Endothelial cell of umbilical vein (primary cell): Measurements from ENCODE around the gene RASD2. TPM values are rescaled to one million over a fixed set of nuclear protein-coding genes. Genes with fewer than 3 reads are reported as not detected.

Experiments
- BruUV-seq: library from RNA; stranded (reverse); fragments of 400-500 nt; replicated peaks from 2 replicates; lab custom pipeline; 2021; lab: Mats Ljungman, UMichigan
- CTCF ChIA-PET: fragments of 300-600, 350-600 bp; sonication (Branson Sonifier 250); formaldehyde crosslinking; loops from one replicate; lab custom pipeline; 2021; ENCODE audit warnings: antibody characterized with exemption, inconsistent platforms; lab: Charles Lee
- POLR2A ChIA-PET: fragments of 300-600, 350-600 bp; sonication (Branson Sonifier 250); formaldehyde crosslinking; loops from one replicate; lab custom pipeline; 2021; ENCODE audit warnings: antibody characterized with exemption, inconsistent platforms; lab: Charles Lee
- DNase-seq: peaks from one replicate; pipeline ENCODE4 v3.0.0-alpha.2; 2011; ENCODE audit warnings: low read depth, low spot score
- FAIRE-seq: peaks from 2 replicates; lab custom pipeline; 2011; peaks lifted over from hg19 to GRCh38; lab: Jason Lieb, UNC
- H2AFZ ChIP-seq: 2 replicates; pipeline ENCODE4 v1.6.0; 2012; ENCODE audit warnings: low read depth, low read length, control low read depth, inconsistent platforms
- H3K27ac ChIP-seq: 2 replicates; pipeline ENCODE4 v1.5.1; 2011; ENCODE audit warnings: low read depth, mild to moderate bottlenecking, control low read depth, low read length, moderate library complexity; ENCODE audit not compliant: insufficient read depth
- H3K27me3 ChIP-seq, 2 experiments: 2 replicates each; pipeline versions ENCODE4 v1.6.0 to v1.6.1; 2011; ENCODE audit warnings: low read length in 2 of 2, mixed read lengths in 1 of 2; ENCODE audit not compliant: control insufficient read depth in 2 of 2, insufficient read depth in 2 of 2
- H3K36me3 ChIP-seq, 2 experiments: 2 replicates in 1 of 2; 3 replicates in 1 of 2; pipeline ENCODE4 v1.5.1; 2011; ENCODE audit warnings: low read length in 2 of 2, mild to moderate bottlenecking in 1 of 2, moderate library complexity in 1 of 2; ENCODE audit not compliant: control insufficient read depth in 2 of 2, insufficient read depth in 2 of 2; ENCODE audit errors: extremely low read depth in 1 of 2
- H3K4me1 ChIP-seq: 3 replicates; pipeline ENCODE4 v1.5.1; 2011; ENCODE audit warnings: mild to moderate bottlenecking, low read length; ENCODE audit not compliant: control insufficient read depth, insufficient read depth; ENCODE audit errors: extremely low read depth
- H3K4me2 ChIP-seq: 2 replicates; pipeline ENCODE4 v1.6.1; 2011; ENCODE audit warnings: low read length, control low read depth, mixed read lengths; ENCODE audit not compliant: insufficient read depth
- H3K4me3 ChIP-seq, 3 experiments: fragments of 200-600 bp in 1 of 3; sonication (generic), shearing (Covaris generic) in 1 of 3; replicated peaks in 1 of 3; 2 replicates each; pipeline ENCODE4 v1.5.1; 2011 to 2016; ENCODE audit warnings: control low read depth in 3 of 3, low read length in 3 of 3, mild to moderate bottlenecking in 2 of 3, inconsistent platforms in 1 of 3, low read depth in 1 of 3, moderate library complexity in 1 of 3; ENCODE audit not compliant: insufficient read depth in 1 of 3
- H3K79me2 ChIP-seq: 2 replicates; pipeline ENCODE4 v1.6.0; 2012; ENCODE audit warnings: low read length, inconsistent platforms; ENCODE audit not compliant: control insufficient read depth, insufficient read depth
- H3K9ac ChIP-seq: replicated peaks from 2 replicates; pipeline ENCODE3; 2011; ENCODE audit warnings: low read length, control low read depth; ENCODE audit not compliant: insufficient read depth; ENCODE audit errors: extremely low read depth
- H3K9me1 ChIP-seq: replicated peaks from 3 replicates; pipeline ENCODE4 v1.6.0; 2011; ENCODE audit warnings: mild to moderate bottlenecking, low read length; ENCODE audit not compliant: control insufficient read depth, insufficient read depth; ENCODE audit errors: extremely low read depth
- H3K9me3 ChIP-seq: replicated peaks from 2 replicates; pipeline ENCODE4 v1.5.1; 2012; ENCODE audit warnings: low read length, inconsistent platforms; ENCODE audit not compliant: control insufficient read depth, insufficient read depth
- H4K20me1 ChIP-seq: replicated peaks from 2 replicates; pipeline ENCODE3; 2011; ENCODE audit warnings: mild to moderate bottlenecking, low read length; ENCODE audit not compliant: control insufficient read depth, insufficient read depth; ENCODE audit errors: extremely low read depth
- EZH2 ChIP-seq: IDR thresholded peaks from 2 replicates; pipeline ENCODE4 v1.6.1; 2012; ENCODE audit warnings: borderline replicate concordance, low read depth, mild to moderate bottlenecking, moderate library complexity, low read length, inconsistent platforms; ENCODE audit not compliant: severe bottlenecking
- FOS ChIP-seq: IDR thresholded peaks from 2 replicates; pipeline ENCODE4 v1.6.1; 2011; ENCODE audit warnings: mild to moderate bottlenecking, low read length, moderate library complexity, borderline replicate concordance; ENCODE audit not compliant: insufficient read depth
- GATA2 ChIP-seq: IDR thresholded peaks from 2 replicates; pipeline ENCODE4 v1.7.0; 2011; ENCODE audit warnings: low read depth, mild to moderate bottlenecking, moderate library complexity, mixed read lengths, low read length; ENCODE audit not compliant: insufficient read length, insufficient read depth
- MAX ChIP-seq: IDR thresholded peaks from 2 replicates; pipeline ENCODE4 v1.6.1; 2011; ENCODE audit not compliant: insufficient read depth, insufficient read length
- MYC ChIP-seq: IDR thresholded peaks from one replicate; pipeline ENCODE4 v1.6.1; 2011; ENCODE audit warnings: mild to moderate bottlenecking, low read depth, low read length
- POLR2A ChIP-seq: IDR thresholded peaks from 2 replicates; pipeline ENCODE4 v1.6.1; 2012; ENCODE audit warnings: low read depth, mild to moderate bottlenecking, control low read depth, low read length
- POLR2AphosphoS5 ChIP-seq: IDR thresholded peaks from 2 replicates; pipeline ENCODE4 v1.6.1; 2012; ENCODE audit warnings: low read depth, mild to moderate bottlenecking, control low read depth, low read length, moderate library complexity; ENCODE audit not compliant: insufficient read depth
- dilution Hi-C: fragments of 300-500 bp; cut with MboI; formaldehyde crosslinking; loops from one replicate; pipeline ENCODE4 v1.15.0; 2019; ENCODE audit warnings: low sequenced_read_pairs; ENCODE audit not compliant: extremely low pct_ligation_motif_present
- intact Hi-C: fragments of 100-400 bp; cut with micrococcal nuclease; formaldehyde crosslinking; loops from one replicate; pipeline ENCODE4 v1.10.0; 2022
- polyA plus RNA-seq, 4 experiments: library from polyadenylated mRNA; depleted of rRNA in 3 of 4; stranded (reverse) in 3 of 4; unstranded in 1 of 4; fragments of >200 nt; gene quantifications; 2 replicates each; pipeline versions ENCODE4 v1.2.1 to v1.2.3, GENCODE V29; 2011 to 2012; ENCODE audit warnings: missing spikeins in 1 of 4
- total RNA-seq: library from RNA; stranded (reverse); gene quantifications from 2 replicates; pipeline ENCODE4 v1.2.3, GENCODE V29; 2021

Gene RASD2
- total and polyA plus RNA-seq, 2 donors (not counting 3 experiments of a cell fraction or from before 2014, with no cell fraction given) = not detected

GRCh38 chr22:35518811-35519210 lies 21.8 kb upstream of the RASD2 start:
- peaks cover 4% of the 10 kb centered on the region for H3K4me1 ChIP-seq
- ChIA-PET CTCF (interaction anchor here (0.7 to 1.2 kb wide), 2 partner anchors 9 to 48 kb away, joined by 3 read pairs; no protein-coding TSS in a partner anchor), POLR2A (no interaction called here)
- intact Hi-C loops = no loop called here
- no peak overlapping the region for H3K4me3 ChIP-seq
- no peaks in the 10 kb centered on the region for H3K79me2 ChIP-seq
- no peak overlapping the region for H2AFZ ChIP-seq
- no peaks in the 10 kb centered on the region for H3K9me3 ChIP-seq
- no peaks in the 10 kb centered on the region for H4K20me1 ChIP-seq
- H3K27me3 ChIP-seq = peaks cover 6 to 29% of the 10 kb centered on the region in 2 experiments
- no peaks in the 10 kb centered on the region for H3K36me3 ChIP-seq
- DNase-seq (no peak), FAIRE-seq (no peak)
- TF ChIP-seq MYC (no peak), POLR2A (no peak), FOS (no peak), MAX (no peak), POLR2AphosphoS5 (no peak), GATA2 (no peak)
- no peak overlapping the region for H3K9ac ChIP-seq
- no peak overlapping the region for H3K4me2 ChIP-seq
- dilution Hi-C loops = no loop called here
- no peaks in the 10 kb centered on the region for H3K9me1 ChIP-seq
- BruUV-seq = no TSS peak
- no peak overlapping the region for H3K27ac ChIP-seq

- dilution Hi-C loops (no loop called here), intact Hi-C loops (no loop called here)
- DNase-seq (no peak), FAIRE-seq (no peak)
- H3K79me2 ChIP-seq = no peaks in the 10 kb centered on the region
- no peak overlapping the region for H3K9ac ChIP-seq
- TF ChIP-seq POLR2AphosphoS5 (no peak), MYC (no peak), GATA2 (no peak), EZH2 (no peak), MAX (no peak), FOS (no peak)
- peaks cover 4 to 25% of the 10 kb centered on the region in 2 experiments for H3K27me3 ChIP-seq
- H3K36me3 ChIP-seq = no peaks in the 10 kb centered on the region
- no TSS peak for BruUV-seq
- H3K4me3 ChIP-seq = no peak overlapping the region
- H3K4me1 ChIP-seq = peaks cover 4% of the 10 kb centered on the region
- no peaks in the 10 kb centered on the region for H3K9me3 ChIP-seq
- H3K4me2 ChIP-seq = no peak overlapping the region
- H3K27ac ChIP-seq = no peak overlapping the region
- ChIA-PET CTCF (interaction anchor here (0.6 to 1.2 kb wide), 3 partner anchors 10 to 597 kb away, joined by 3 read pairs; no protein-coding TSS in a partner anchor), POLR2A (no interaction called here)
- H2AFZ ChIP-seq = no peak overlapping the region
- no peaks in the 10 kb centered on the region for H3K9me1 ChIP-seq
- no peaks in the 10 kb centered on the region for H4K20me1 ChIP-seq
Observed at GRCh38 chr22:35519306-35520000, 21.2 kb upstream of the RASD2 start.
